MM.1S (cell line): ENCODE measurements around the gene MARCHF10.

Experiments used
- DNase-seq: peaks from one replicate; pipeline ENCODE4 v3.0.0-alpha.2; 2015
- H2AFZ ChIP-seq: fragments of 300-600 bp; sonication (generic); 2 replicates; pipeline ENCODE4 v1.6.0; 2016; ENCODE audit warnings: antibody characterized with exemption, low read length
- H3F3A ChIP-seq: fragments of 300-600 bp; sonication (generic); 2 replicates; pipeline ENCODE4 v1.6.1; 2016; ENCODE audit warnings: mild to moderate bottlenecking, antibody characterized with exemption, low read length, moderate library complexity, mixed read lengths; ENCODE audit not compliant: insufficient read depth
- H3K27ac ChIP-seq: fragments of 300-600 bp; sonication (generic); 2 replicates; pipeline ENCODE4 v1.5.1; 2016; ENCODE audit warnings: mild to moderate bottlenecking, low read length
- H3K27me3 ChIP-seq: fragments of 300-600 bp; sonication (generic); replicated peaks from 2 replicates; pipeline ENCODE4 v1.6.0; 2016; ENCODE audit warnings: low read length; ENCODE audit not compliant: insufficient read depth
- H3K36me3 ChIP-seq: fragments of 300-600 bp; sonication (generic); replicated peaks from 2 replicates; pipeline ENCODE4 v1.6.1; 2016; ENCODE audit warnings: mild to moderate bottlenecking, low read length, mixed read lengths; ENCODE audit not compliant: insufficient read depth
- H3K4me1 ChIP-seq: fragments of 300-600 bp; sonication (generic); 2 replicates; pipeline ENCODE4 v1.6.1; 2016; ENCODE audit warnings: low read length, mixed read lengths
- H3K4me2 ChIP-seq: fragments of 300-600 bp; sonication (generic); 2 replicates; pipeline ENCODE4 v1.6.0; 2016; ENCODE audit warnings: low read depth, low read length
- H3K4me3 ChIP-seq: fragments of 300-600 bp; sonication (generic); 2 replicates; pipeline ENCODE4 v1.5.1; 2016; ENCODE audit warnings: low read length, mixed read lengths
- H3K79me2 ChIP-seq: fragments of 300-600 bp; sonication (generic); 2 replicates; pipeline ENCODE4 v1.6.1; 2016; ENCODE audit warnings: mixed run types, low read length, mixed read lengths
- H3K9ac ChIP-seq: fragments of 300-600 bp; sonication (generic); 2 replicates; pipeline ENCODE4 v1.6.1; 2016; ENCODE audit warnings: low read length, mixed read lengths
- H3K9me2 ChIP-seq: fragments of 300-600 bp; sonication (generic); replicated peaks from 2 replicates; pipeline ENCODE4 v1.6.1; 2016; ENCODE audit warnings: mild to moderate bottlenecking, low read length, mixed read lengths; ENCODE audit not compliant: insufficient read depth
- H3K9me3 ChIP-seq: fragments of 300-600 bp; sonication (generic); replicated peaks from 2 replicates; pipeline ENCODE4 v1.6.1; 2016; ENCODE audit warnings: mild to moderate bottlenecking, low read length, mixed read lengths; ENCODE audit not compliant: insufficient read depth
- H4K20me1 ChIP-seq: fragments of 300-600 bp; sonication (generic); 2 replicates; pipeline ENCODE4 v1.6.1; 2016; ENCODE audit warnings: mild to moderate bottlenecking, low read length, moderate library complexity, mixed read lengths; ENCODE audit not compliant: insufficient read depth
- CTCF ChIP-seq: fragments of 300-600 bp; sonication (generic); IDR thresholded peaks from 2 replicates; pipeline ENCODE4 v1.5.1; 2016; ENCODE audit warnings: antibody characterized with exemption, low read length, mixed read lengths
- EZH2 ChIP-seq: fragments of 300-600 bp; sonication (generic); optimal IDR thresholded peaks from 2 replicates; pipeline ENCODE3; 2017; ENCODE audit warnings: low read depth, mild to moderate bottlenecking, antibody characterized with exemption, low read length, mixed read lengths
- EZH2phosphoT487 ChIP-seq: fragments of 300-600 bp; sonication (generic); IDR thresholded peaks from 2 replicates; pipeline ENCODE4 v1.6.1; 2018; ENCODE audit warnings: antibody characterized with exemption, low read length

The MARCHF10 gene

DNA sequence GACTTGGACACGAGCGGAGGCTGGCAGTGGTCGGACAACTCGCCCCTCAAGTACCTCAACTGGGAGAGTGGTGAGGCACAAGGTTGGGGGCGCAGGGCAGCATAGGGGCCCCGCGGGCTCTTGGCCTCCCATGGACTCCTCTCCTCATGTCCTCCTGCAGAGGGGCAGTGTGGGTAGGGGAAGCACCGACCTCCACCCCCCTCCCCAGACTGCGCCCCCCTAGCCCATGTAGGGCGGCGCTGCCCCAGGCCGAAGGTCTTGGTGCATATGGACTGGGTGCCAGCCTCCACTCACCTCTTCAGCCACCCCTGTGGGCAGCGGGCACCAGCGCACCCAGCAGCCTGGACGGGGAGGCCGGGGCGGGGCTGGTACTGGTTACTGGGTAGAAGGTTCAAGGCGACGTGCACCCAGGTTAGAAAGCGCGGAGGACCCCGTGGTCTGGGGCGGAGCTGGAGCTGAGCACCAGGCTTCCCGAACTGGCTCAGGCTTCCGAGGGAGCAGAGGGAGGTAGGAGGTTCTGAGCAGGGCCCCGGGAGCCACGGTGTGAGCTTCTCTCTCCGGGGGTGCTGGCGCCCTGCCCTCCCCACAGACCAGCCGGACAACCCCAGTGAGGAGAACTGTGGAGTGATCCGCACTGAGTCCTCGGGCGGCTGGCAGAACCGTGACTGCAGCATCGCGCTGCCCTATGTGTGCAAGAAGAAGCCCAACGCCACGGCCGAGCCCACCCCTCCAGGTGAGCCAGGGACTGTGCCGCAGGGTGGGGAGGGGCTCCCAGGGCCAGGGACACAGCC, 141.1 kb downstream of the MARCHF10 start:
- Histone ChIP-seq H3K9ac (no peak overlapping the region), H3K79me2 (no peaks in the 10 kb centered on the region), H3K9me2 (no peaks in the 10 kb centered on the region), H3K4me2 (no peak overlapping the region), H2AFZ (no peak overlapping the region), H3K9me3 (no peaks in the 10 kb centered on the region), H3F3A (no peaks in the 10 kb centered on the region), H3K27me3 (no peaks in the 10 kb centered on the region), H3K4me3 (no peak overlapping the region), H4K20me1 (no peaks in the 10 kb centered on the region; the same call in 1 of the 2 replicates), H3K27ac (no peak overlapping the region), H3K36me3 (no peaks in the 10 kb centered on the region), H3K4me1 (no peaks in the 10 kb centered on the region)
- no peak for DNase-seq
- TF ChIP-seq EZH2phosphoT487 (no peak), EZH2 (no peak), CTCF (no peak)

- H3K4me2 ChIP-seq: no peak overlapping the region
- TF ChIP-seq CTCF (no peak), EZH2 (no peak), EZH2phosphoT487 (no peak)
- DNase-seq: no peak
- no peaks in the 10 kb centered on the region for H3F3A ChIP-seq
- no peak overlapping the region for H3K27ac ChIP-seq
- no peaks in the 10 kb centered on the region for H3K4me1 ChIP-seq
- H2AFZ ChIP-seq: no peak overlapping the region
- H3K4me3 ChIP-seq: no peak overlapping the region
- no peak overlapping the region for H3K9ac ChIP-seq
- H4K20me1 ChIP-seq: no peaks in the 10 kb centered on the region; the same call in 1 of the 2 replicates
- no peaks in the 10 kb centered on the region for H3K9me3 ChIP-seq
- no peaks in the 10 kb centered on the region for H3K79me2 ChIP-seq
- no peaks in the 10 kb centered on the region for H3K27me3 ChIP-seq
- no peaks in the 10 kb centered on the region for H3K9me2 ChIP-seq
- H3K36me3 ChIP-seq: no peaks in the 10 kb centered on the region
Observed at GRCh38 chr17:62666061-62666800, 141.9 kb downstream of the MARCHF10 start.

DNA sequence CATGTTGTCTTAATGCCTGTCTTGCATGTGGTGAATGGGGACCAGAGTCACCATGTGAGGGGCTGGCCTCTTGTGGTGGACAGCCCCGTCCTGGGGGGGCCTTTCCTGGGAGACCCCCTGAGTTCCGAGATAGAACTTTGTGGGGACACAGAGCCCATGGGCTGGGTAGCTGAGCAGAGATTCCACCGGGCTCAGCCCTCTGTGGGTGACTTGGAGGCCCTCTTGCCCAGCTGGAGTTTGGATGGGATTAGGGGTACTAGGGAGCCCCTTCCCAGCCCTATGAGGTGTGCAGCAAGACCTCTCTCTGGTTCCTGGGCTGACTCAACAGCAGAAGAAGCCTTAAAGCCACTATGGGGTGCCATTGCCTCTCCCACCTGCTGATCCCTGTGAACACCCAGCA, 142.5 kb downstream of the MARCHF10 start:
- DNase-seq: no peak
- Histone ChIP-seq H3K4me1 (no peaks in the 10 kb centered on the region), H3K9me3 (no peaks in the 10 kb centered on the region), H3K27me3 (no peaks in the 10 kb centered on the region), H3K4me3 (no peak overlapping the region), H2AFZ (no peak overlapping the region), H3K27ac (no peak overlapping the region), H3K9me2 (no peaks in the 10 kb centered on the region), H3K4me2 (no peak overlapping the region), H3F3A (no peaks in the 10 kb centered on the region), H3K79me2 (no peaks in the 10 kb centered on the region), H3K36me3 (no peaks in the 10 kb centered on the region), H3K9ac (no peak overlapping the region), H4K20me1 (no peaks in the 10 kb centered on the region)
- TF ChIP-seq EZH2 (no peak), EZH2phosphoT487 (no peak), CTCF (no peak)
